ENCODE measurements around the gene SMIM24. TPM values are rescaled to one million over a fixed set of nuclear protein-coding genes. Genes with fewer than 3 reads are reported as not detected.

Gene SMIM24
- total and polyA plus RNA-seq, 2 experiments from 2014 or later, result 5.0 to 21.5 TPM

GRCh38 chr19:3463714-3464586 lies 16.4 kb downstream of the SMIM24 start:
- Histone ChIP-seq H3K9me2 (ENCODE audit: insufficient read depth) (no peaks in the 10 kb centered on the region), H3K27me3 (ENCODE audit: insufficient read depth) (peaks cover 76% of the 10 kb centered on the region), H3K4me3 (peak overlapping the region; percentile 65), H4K20me1 (replicated peaks; ENCODE audit: insufficient read depth) (peaks cover 9% of the 10 kb centered on the region), H3K79me2 (replicated peaks; ENCODE audit: insufficient read depth) (no peaks in the 10 kb centered on the region), H3F3A (replicated peaks; ENCODE audit: low read depth) (peaks cover 6% of the 10 kb centered on the region; the same call in 1 of the 2 replicates), H3K4me1 (ENCODE audit: insufficient read depth) (peaks cover 22% of the 10 kb centered on the region), H3K4me2 (peak overlapping the region; percentile 86), H2AFZ (peak overlapping the region; percentile 66; the same call in 1 of the 2 replicates), H3K36me3 (ENCODE audit: insufficient read depth) (no peaks in the 10 kb centered on the region), H3K27ac (ENCODE audit: low read depth) (no peak overlapping the region)
- peaks cover 58% of the 10 kb centered on the region for H3K27me3 Mint-ChIP-seq (ENCODE audit: insufficient read depth, low read depth, poor library complexity)
- peaks cover 21% of the 10 kb centered on the region for H3K9me3 Mint-ChIP-seq
- TF ChIP-seq CREB1 (CRISPR knock-in tag; IDR thresholded peaks at IDR 0.05; ENCODE audit: low read depth) (no peak), EZH2 (IDR thresholded peaks at IDR 0.05; ENCODE audit: low read depth, unreplicated experiment) (peak; percentile 40)
- H3K4me3 Mint-ChIP-seq, result peak overlapping the region; percentile 60; the same call in 2 of the 3 replicates
- H3K4me1 Mint-ChIP-seq, result peaks cover 11% of the 10 kb centered on the region
- no peak overlapping the region for H3K27ac Mint-ChIP-seq
- peak; percentile 63 for DNase-seq (ENCODE audit: low spot score)
- peak; percentile 23 for ATAC-seq
- peaks cover 8% of the 10 kb centered on the region; the same call in 2 of the 3 replicates for H3K36me3 Mint-ChIP-seq (ENCODE audit: low read depth)

- Histone ChIP-seq H3K4me2 (peak overlapping the region; percentile 86), H3K27ac (ENCODE audit: low read depth) (no peak overlapping the region), H3K79me2 (replicated peaks; ENCODE audit: insufficient read depth) (no peaks in the 10 kb centered on the region), H3K4me3 (peak overlapping the region; percentile 65), H3K36me3 (ENCODE audit: insufficient read depth) (no peaks in the 10 kb centered on the region), H3K4me1 (ENCODE audit: insufficient read depth) (peaks cover 25% of the 10 kb centered on the region), H4K20me1 (replicated peaks; ENCODE audit: insufficient read depth) (peaks cover 9% of the 10 kb centered on the region), H3K27me3 (ENCODE audit: insufficient read depth) (peaks cover 84% of the 10 kb centered on the region), H2AFZ (no peak overlapping the region), H3F3A (replicated peaks; ENCODE audit: low read depth) (peaks cover 6% of the 10 kb centered on the region; the same call in 1 of the 2 replicates), H3K9me2 (ENCODE audit: insufficient read depth) (no peaks in the 10 kb centered on the region)
- TF ChIP-seq POLR2AphosphoS5 (IDR thresholded peaks at IDR 0.05; ENCODE audit: low read depth), result no peak
- peak; percentile 77 for TF ChIP-seq EZH2 (IDR thresholded peaks at IDR 0.05; ENCODE audit: low read depth, unreplicated experiment)
- TF ChIP-seq CREB1 (CRISPR knock-in tag; IDR thresholded peaks at IDR 0.05; ENCODE audit: low read depth), result no peak
- TF ChIP-seq REST (IDR thresholded peaks at IDR 0.05; ENCODE audit: unreplicated experiment), result no peak
- no peak for TF ChIP-seq CTCF (conservative IDR thresholded peaks at IDR 0.05; ENCODE audit: low read depth in 2 of 2)
- TF ChIP-seq EZH2phosphoT487 (IDR thresholded peaks at IDR 0.05; ENCODE audit: unreplicated experiment), result no peak
- H3K4me3 Mint-ChIP-seq, result peak overlapping the region; percentile 60
- H3K36me3 Mint-ChIP-seq (ENCODE audit: low read depth), result peaks cover 3% of the 10 kb centered on the region; the same call in 1 of the 3 replicates
- H3K27ac Mint-ChIP-seq, result no peak overlapping the region
- H3K27me3 Mint-ChIP-seq (ENCODE audit: insufficient read depth, low read depth, poor library complexity), result peaks cover 63% of the 10 kb centered on the region
- DNase-seq (ENCODE audit: low spot score) (peak; percentile 56), ATAC-seq (peak; percentile 22)
- peaks cover 14% of the 10 kb centered on the region for H3K9me3 Mint-ChIP-seq
- peaks cover 16% of the 10 kb centered on the region for H3K4me1 Mint-ChIP-seq
Measured at GRCh38 chr19:3462991-3463713, 17.2 kb downstream of the SMIM24 start.

Data from GM23338 (cell line).